HG02642 (cell line): Measurements from ENCODE around the gene TIMM9.
"Not testable (repeated sequence)": the region's sequence is repeated elsewhere in the genome, so short reads cannot be mapped to it uniquely, and the experiment has no call there.

Experiments used
- ATAC-seq: cut with Tn5 transposase; IDR thresholded peaks from one replicate; pipeline ENCODE4 v1.9.1; 2021; ENCODE audit warnings: mild to moderate bottlenecking; ENCODE audit not compliant: unreplicated experiment, poor library complexity

TIMM9 gene

DNA sequence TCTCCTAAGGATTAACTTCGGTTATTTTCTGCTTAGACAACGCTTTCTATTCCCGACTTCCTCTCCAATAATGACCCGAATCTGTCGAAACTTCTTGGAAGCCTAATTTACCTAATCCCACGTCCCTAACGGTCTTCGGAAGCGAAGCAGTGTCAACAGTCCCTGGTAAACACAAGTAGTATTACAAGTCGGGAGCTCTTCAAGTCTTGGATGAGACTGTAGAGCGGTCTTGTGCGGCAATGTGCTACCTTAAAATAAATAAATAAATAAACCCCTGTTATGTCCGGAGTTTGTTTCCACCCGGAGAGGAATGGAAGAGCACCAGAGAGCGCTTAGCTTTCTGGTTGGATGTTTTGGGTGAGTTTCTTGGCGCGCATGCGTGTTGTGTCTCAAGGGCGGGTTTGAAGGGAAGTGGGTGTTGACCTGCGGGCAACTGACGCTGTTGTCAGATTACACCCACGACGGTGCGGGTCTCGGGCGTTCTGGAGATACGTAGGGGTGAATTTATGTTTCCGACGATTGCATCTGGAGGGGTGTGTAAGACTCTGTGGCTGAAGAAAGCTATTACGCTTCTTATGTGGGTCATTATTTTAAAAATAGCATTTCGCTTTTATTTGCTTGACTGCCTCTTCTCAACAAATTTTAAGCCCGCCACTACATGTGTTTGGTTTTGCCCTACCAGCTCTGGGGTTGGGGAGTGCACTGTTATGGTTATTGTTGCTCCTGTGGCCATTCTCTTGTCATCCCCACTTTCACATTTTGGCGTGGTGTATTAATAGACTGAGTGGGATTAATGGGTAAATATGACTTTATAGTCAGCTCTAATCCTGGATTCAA, at the start of gene TIMM9, which contains the start of gene KIAA0586:
Gene TIMM9, minus strand, starts transcription at position 251 of the 837 bp plus-strand sequence. CDS start 15,586 bp downstream, outside the sequence.
Gene KIAA0586, plus strand, starts transcription at position 439 of the 837 bp plus-strand sequence. CDS start 546 bp downstream, outside the sequence.
- ATAC-seq = peak; percentile 92

GRCh38 chr14:58476320-58476719, 49.0 kb upstream of the TIMM9 start:
- ATAC-seq = no peak

DNA sequence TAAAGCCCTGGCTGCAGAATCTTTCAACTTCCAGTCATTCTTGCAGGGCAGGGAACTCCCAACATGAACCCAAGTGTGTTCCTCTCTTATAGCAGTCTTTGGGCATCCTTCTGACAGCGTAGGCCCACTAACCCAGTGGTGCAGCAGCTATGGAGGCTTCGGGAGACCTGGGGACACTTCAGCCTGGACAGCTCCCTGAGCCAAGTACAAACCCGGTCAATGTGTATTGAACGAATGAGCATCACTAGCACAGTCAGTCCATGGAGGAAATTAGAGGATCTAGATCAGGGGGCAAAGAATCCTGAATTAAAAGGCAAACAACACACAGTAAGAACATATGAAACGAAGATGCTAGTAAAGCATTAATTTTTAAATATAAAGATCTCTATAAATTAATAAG, 42.0 kb upstream of the TIMM9 start:
- ATAC-seq = no peak

DNA sequence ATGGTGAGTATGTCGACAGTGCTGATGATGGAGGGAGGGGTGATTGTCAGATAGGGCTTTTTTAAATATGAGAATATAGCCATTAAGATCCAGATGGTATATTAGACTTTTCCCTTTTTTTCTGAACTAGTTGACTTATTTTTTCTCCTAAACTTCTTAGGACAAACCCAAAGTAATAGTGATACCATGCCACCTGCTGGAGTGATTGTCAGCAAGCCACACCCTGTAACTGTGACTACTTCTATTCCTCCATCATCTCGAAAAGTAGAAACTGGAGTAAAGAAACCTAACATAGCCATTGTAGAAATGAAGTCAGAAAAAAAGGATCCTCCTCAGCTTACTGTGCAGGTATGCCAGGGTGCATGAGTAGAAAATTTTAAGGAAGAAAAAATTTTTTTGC, 40.2 kb upstream of the TIMM9 start:
- ATAC-seq = no peak

DNA sequence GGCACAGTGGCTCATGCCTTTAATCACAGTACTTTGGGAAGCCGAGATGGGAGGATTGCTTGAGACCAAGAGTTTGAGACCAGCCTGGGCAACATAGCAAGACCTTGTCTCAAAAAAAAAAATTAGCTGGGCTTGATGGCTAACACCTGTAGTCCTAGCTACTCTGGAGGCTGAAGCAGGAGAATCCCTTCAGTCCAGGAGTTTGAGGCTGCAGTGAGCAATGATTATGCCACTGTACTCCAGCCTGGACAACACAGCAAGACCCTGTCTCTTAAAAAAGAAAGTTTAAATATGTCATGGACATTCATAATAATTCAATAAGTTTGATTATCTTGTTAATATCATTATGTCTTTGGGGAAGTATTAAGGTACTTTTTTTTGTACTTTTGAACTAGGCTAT, 39.1 kb upstream of the TIMM9 start:
- no peak for ATAC-seq

DNA sequence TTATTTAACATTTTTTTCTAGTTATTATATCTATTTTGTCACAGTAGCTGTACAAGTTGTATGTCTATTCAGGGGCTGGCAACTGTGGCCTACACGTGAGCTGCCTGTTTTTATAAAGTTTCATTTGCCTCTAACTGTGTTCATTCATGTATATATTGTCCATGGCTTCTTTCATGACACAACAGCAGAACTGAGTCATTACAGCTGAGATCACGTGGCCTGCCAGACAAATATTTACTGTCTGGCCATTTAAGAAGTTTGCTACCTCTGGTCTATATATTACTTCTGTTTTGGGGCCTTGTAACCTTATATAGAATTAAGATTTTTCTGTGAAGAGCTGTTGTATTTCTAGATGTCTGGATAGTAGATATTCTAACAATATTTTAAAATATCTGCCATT, 38.1 kb upstream of the TIMM9 start:
- ATAC-seq = no peak

DNA sequence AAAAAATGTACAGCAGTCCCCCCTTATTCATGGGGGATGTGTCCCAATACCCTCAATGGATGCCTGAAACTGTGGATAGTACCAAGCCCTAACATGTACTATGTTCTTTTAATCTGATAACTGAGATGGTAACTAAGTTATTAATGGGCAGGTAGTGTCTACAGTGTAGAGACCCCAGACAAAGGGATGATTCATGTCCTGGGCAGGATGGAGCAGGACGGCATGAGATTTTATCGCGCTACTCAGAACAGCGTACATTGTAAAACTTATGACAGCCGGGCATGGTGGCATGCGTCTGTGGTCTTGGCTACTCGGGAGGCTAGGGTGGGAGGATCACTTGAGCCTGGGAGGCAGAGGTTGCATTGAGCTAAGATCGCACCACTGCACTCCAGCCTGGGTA, 37.3 kb upstream of the TIMM9 start:
- no peak for ATAC-seq

DNA sequence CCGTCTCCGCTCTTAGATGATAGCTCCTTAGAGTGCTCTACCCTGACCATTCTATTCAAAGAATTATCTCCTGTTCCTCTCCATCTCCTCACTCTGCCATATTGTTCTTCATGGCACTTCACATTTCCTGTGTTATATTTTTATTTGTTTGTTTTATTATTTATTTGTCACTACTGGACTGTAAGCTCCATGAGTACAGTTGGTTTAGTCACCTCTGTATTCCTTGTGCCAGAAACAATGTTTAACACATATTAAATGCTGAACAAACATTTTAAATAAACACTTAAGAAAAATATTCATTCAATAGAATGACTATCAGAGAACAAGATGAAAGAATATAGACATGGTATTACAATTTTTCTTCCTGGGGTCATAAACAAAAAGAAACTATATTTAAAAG, 35.8 kb upstream of the TIMM9 start:
- no peak for ATAC-seq

- ATAC-seq = no peak
These were observed 33.4 kb upstream of the TIMM9 start for GRCh38 chr14:58460772-58461171.

DNA sequence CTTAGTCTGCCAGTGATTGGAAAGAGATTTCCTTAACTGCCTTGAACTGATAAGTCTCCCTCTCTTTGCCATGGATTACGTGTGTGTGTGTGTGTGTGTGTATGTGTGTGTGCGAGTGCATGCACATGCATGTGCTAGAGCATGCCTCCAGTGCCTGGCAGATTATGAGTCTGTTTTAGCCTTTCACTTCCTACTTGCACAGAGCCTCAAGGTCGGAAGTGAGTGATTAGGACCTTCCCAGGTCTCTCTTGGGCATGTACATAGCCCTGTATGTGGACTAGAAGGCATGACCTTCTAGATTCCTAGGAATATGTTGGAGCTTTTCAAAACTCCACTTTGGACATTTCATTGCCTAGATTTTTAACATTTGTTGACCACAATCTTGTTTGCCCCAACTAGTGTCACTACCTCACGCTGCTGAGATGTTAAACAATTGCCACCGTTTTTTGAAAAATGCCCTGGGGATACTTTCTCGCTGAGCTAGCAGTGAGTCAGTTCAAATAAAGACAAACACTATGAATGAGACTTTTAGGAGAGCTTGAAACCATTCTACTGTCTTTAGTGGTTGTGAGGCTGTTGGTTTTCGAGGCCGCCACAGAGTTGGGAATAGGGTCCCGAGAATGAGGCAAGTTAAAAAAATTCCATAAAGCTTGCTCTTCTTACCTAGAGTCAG, 28.4 kb upstream of the TIMM9 start:
- no peak for ATAC-seq

- no peak for ATAC-seq
These were observed 17.3 kb upstream of the TIMM9 start for GRCh38 chr14:58444627-58445026.

- no peak for ATAC-seq
These were observed 12.1 kb upstream of the TIMM9 start for GRCh38 chr14:58439476-58439875.

GRCh38 chr14:58430156-58430555, 2.8 kb upstream of the TIMM9 start:
- ATAC-seq = no peak

GRCh38 chr14:58428118-58428683, 870 bp upstream of the TIMM9 start:
- ATAC-seq = no peak

DNA sequence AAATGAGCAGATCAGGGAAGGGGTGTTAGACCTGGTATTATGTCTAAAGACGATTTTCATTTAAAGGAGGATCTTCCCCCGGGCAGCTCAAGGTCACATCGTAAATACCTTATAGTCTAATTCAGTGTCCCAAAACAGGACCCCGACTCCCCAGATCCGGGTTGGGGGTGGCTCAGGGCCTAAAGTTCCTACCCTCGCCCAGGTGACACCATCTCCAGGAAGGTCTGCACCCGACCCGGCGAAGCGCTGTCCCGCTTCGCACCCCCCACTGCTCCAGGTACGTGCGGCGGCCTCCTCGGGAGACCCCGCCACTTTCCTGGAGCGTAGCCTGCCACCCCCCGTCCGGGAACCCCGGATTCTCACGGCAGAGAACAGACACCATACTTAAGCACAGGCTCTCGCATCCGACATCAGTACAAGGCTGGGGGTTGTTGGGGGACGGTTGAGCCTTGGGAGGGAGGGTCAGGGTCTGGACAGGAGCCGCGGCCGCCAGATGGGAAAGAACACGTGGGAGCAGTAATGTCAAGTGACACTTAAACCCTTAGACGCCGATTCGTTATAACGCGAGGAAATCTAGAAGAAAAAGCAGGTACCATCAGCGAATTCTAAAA, 556 bp downstream of the TIMM9 start:
- ATAC-seq = peak; percentile 51

GRCh38 chr14:58416934-58417333, 10.4 kb downstream of the TIMM9 start:
- not testable (repeated sequence) for ATAC-seq

GRCh38 chr14:58415636-58416547, 11.4 kb downstream of the TIMM9 start:
- ATAC-seq = no peak

- no peak for ATAC-seq
These were observed 12.5 kb downstream of the TIMM9 start for GRCh38 chr14:58414845-58415244.

- no peak for ATAC-seq
These were observed 18.6 kb downstream of the TIMM9 start for GRCh38 chr14:58408681-58409215.

GRCh38 chr14:58401587-58401986, 25.7 kb downstream of the TIMM9 start:
- no peak for ATAC-seq
